Gastroesophageal sphincter (tissue), 3 donors: ENCODE results near the gene KIR3DL3.
"Not testable (repeated sequence)": the region's sequence is repeated elsewhere in the genome, so short reads cannot be mapped to it uniquely, and the experiment has no call there.

Experiments
- POLR2A ChIP-seq, 2 donors: fragments of 450-650 bp; IDR thresholded peaks; one replicate each; pipeline ENCODE4 v1.6.1; 2017; ENCODE audit warnings: antibody characterized with exemption in 2 of 2, mild to moderate bottlenecking in 2 of 2, moderate library complexity in 1 of 2
- TF ChIP-seq, protein P1 (sequence below), 4 experiments: fragments of 200-600 bp in 2 of 4; fragments of 450-650 bp in 2 of 4; sonication (generic) in 1 of 4; IDR thresholded peaks; one replicate each; pipeline ENCODE4 v1.5.1; 2017 to 2019; ENCODE audit warnings: antibody characterized with exemption in 4 of 4, mild to moderate bottlenecking in 2 of 4, moderate library complexity in 2 of 4

DNA sequence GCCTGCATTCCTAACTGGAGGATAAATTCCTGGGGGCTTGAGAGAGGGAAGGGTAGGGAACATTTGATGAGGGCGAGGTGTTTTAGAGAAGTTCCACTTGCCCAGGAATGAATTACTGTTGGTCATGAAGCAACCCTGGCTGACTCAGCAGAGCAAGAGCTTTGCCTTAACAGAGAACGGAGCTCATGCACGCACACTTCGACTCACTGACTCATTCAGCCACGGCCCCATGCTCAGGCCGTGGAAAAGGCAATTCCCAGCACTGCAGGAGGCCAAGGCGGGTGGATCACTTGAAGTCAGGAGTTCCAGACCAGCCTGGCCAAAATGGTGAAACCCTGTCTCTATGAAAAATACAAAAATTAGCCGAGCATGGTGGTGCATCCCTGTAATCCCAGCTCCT is 40.0 kb downstream of the KIR3DL3 start:
- not testable (repeated sequence) for TF ChIP-seq POLR2A (IDR thresholded peaks at IDR 0.05)
- TF ChIP-seq, protein P1, sequence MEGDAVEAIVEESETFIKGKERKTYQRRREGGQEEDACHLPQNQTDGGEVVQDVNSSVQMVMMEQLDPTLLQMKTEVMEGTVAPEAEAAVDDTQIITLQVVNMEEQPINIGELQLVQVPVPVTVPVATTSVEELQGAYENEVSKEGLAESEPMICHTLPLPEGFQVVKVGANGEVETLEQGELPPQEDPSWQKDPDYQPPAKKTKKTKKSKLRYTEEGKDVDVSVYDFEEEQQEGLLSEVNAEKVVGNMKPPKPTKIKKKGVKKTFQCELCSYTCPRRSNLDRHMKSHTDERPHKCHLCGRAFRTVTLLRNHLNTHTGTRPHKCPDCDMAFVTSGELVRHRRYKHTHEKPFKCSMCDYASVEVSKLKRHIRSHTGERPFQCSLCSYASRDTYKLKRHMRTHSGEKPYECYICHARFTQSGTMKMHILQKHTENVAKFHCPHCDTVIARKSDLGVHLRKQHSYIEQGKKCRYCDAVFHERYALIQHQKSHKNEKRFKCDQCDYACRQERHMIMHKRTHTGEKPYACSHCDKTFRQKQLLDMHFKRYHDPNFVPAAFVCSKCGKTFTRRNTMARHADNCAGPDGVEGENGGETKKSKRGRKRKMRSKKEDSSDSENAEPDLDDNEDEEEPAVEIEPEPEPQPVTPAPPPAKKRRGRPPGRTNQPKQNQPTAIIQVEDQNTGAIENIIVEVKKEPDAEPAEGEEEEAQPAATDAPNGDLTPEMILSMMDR (IDR thresholded peaks at IDR 0.05) = not testable (repeated sequence)
